Body of pancreas (tissue), 4 donors: ENCODE data around the gene CAPN6.

ENCODE experiments used
- POLR2A ChIP-seq, 3 donors: fragments of 450-650 bp; IDR thresholded peaks; one replicate each; pipeline ENCODE4 v1.6.1; 2016; ENCODE audit warnings: antibody characterized with exemption in 3 of 3, mild to moderate bottlenecking in 2 of 3
- TF ChIP-seq, protein P1 (sequence below), 7 experiments: fragments of 450-650 bp in 4 of 7; fragments of 200-600 bp in 3 of 7; sonication (generic) in 3 of 7; IDR thresholded peaks; one replicate each; pipeline ENCODE4 v1.5.1; 2016 to 2019; ENCODE audit warnings: antibody characterized with exemption in 7 of 7

DNA sequence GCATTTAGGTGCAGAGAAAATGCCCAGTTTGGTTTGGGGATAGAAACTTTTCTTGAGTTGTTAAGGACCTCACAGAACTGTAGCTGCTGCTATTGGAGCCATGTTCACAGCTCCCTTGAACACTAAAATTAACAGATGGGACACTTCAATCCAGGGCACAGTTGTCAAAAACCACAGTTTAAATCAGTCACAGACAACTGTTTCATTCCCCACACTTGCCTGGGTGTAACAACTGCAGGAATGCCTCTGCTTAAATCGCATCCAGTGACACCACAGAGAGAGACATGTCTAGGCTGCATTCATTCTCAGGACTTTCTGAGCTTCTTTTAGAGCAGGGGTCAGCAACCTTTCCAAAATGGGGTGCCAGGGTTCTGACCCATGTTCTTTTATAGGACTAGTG, 12.7 kb upstream of the CAPN6 start:
- TF ChIP-seq, protein P1, sequence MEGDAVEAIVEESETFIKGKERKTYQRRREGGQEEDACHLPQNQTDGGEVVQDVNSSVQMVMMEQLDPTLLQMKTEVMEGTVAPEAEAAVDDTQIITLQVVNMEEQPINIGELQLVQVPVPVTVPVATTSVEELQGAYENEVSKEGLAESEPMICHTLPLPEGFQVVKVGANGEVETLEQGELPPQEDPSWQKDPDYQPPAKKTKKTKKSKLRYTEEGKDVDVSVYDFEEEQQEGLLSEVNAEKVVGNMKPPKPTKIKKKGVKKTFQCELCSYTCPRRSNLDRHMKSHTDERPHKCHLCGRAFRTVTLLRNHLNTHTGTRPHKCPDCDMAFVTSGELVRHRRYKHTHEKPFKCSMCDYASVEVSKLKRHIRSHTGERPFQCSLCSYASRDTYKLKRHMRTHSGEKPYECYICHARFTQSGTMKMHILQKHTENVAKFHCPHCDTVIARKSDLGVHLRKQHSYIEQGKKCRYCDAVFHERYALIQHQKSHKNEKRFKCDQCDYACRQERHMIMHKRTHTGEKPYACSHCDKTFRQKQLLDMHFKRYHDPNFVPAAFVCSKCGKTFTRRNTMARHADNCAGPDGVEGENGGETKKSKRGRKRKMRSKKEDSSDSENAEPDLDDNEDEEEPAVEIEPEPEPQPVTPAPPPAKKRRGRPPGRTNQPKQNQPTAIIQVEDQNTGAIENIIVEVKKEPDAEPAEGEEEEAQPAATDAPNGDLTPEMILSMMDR (IDR thresholded peaks at IDR 0.05) = no peak
- no peak for TF ChIP-seq POLR2A (IDR thresholded peaks at IDR 0.05)
